HepG2 (cell line): ENCODE results near the gene B9D2. TPM values are rescaled to one million over a fixed set of nuclear protein-coding genes. Genes with fewer than 3 reads are reported as not detected.
A peak's percentile ranks its signal among the peaks of the same experiment; 100 is the strongest.

ENCODE experiments used
- CC2D1A ChIP-seq: sonication (generic); formaldehyde crosslinking; IDR thresholded peaks from 2 replicates; pipeline ENCODE4 v1.8.1; 2023; ENCODE audit warnings: mild to moderate bottlenecking, missing genetic modification reagents
- CSRNP2 ChIP-seq: sonication (generic); formaldehyde crosslinking; conservative IDR thresholded peaks from 2 replicates; pipeline ENCODE4 v1.8.0; 2022; ENCODE audit warnings: low read depth, missing genetic modification reagents
- GFI1 ChIP-seq: sonication (generic); formaldehyde crosslinking; IDR thresholded peaks from 2 replicates; pipeline ENCODE4 v1.5.0; 2020; ENCODE audit warnings: missing genetic modification reagents, mild to moderate bottlenecking, borderline replicate concordance
- HMGA1 ChIP-seq: sonication (generic); formaldehyde crosslinking; conservative IDR thresholded peaks from 2 replicates; pipeline ENCODE4 v1.4.0; 2020; ENCODE audit warnings: missing genetic modification reagents
- MAZ ChIP-seq, 2 experiments: sonication (generic) in 1 of 2; formaldehyde crosslinking in 1 of 2; IDR thresholded peaks; 2 replicates each; pipeline versions ENCODE4 v1.5.0 to v1.6.1; 2012 to 2020; ENCODE audit warnings: low read depth in 2 of 2, mild to moderate bottlenecking in 2 of 2, borderline replicate concordance in 1 of 2, improper control_type of control experiment in 1 of 2, low read length in 1 of 2, missing genetic modification reagents in 1 of 2, moderate library complexity in 1 of 2
- MLX ChIP-seq: IDR thresholded peaks from 2 replicates; pipeline ENCODE4 v1.6.1; 2016
- MTF2 ChIP-seq: sonication (generic); formaldehyde crosslinking; IDR thresholded peaks from 2 replicates; pipeline ENCODE4 v1.5.0; 2020; ENCODE audit warnings: missing genetic modification reagents, borderline replicate concordance
- NFYC ChIP-seq: IDR thresholded peaks from 2 replicates; pipeline ENCODE4 v1.6.1; 2016; ENCODE audit warnings: missing genetic modification reagents, missing compliant biosample characterization
- PAF1 ChIP-seq: IDR thresholded peaks from 2 replicates; pipeline ENCODE4 v1.6.1; 2016; ENCODE audit warnings: missing genetic modification reagents, missing compliant biosample characterization
- POLR2A ChIP-seq, 2 experiments: IDR thresholded peaks; 2 replicates each; pipeline ENCODE4 v1.6.1; 2011; ENCODE audit warnings: low read depth in 2 of 2, low read length in 2 of 2, mild to moderate bottlenecking in 1 of 2, moderate library complexity in 1 of 2; ENCODE audit not compliant: insufficient read depth in 1 of 2
- ZBTB20 ChIP-seq: sonication (generic); formaldehyde crosslinking; IDR thresholded peaks from 2 replicates; pipeline ENCODE4 v1.8.1; 2023; ENCODE audit warnings: missing genetic modification reagents, low read depth, mild to moderate bottlenecking, borderline replicate concordance
- ZBTB26 ChIP-seq: IDR thresholded peaks from 2 replicates; pipeline ENCODE4 v1.6.1; 2016; ENCODE audit warnings: missing compliant biosample characterization, missing genetic modification reagents, borderline replicate concordance
- ZNF24 ChIP-seq: fragments of 450-650 bp; IDR thresholded peaks from 2 replicates; pipeline ENCODE4 v1.6.1; 2017; ENCODE audit warnings: antibody characterized with exemption, mild to moderate bottlenecking
- ZNF317 ChIP-seq: sonication (generic); formaldehyde crosslinking; IDR thresholded peaks from 2 replicates; pipeline ENCODE4 v1.5.0; 2020; ENCODE audit warnings: mild to moderate bottlenecking, missing genetic modification reagents
- ZNF460 ChIP-seq: sonication (generic); formaldehyde crosslinking; IDR thresholded peaks from 2 replicates; pipeline ENCODE4 v1.5.1; 2020; ENCODE audit warnings: missing genetic modification reagents, mild to moderate bottlenecking, borderline replicate concordance
- ZNF513 ChIP-seq: sonication (generic); formaldehyde crosslinking; conservative IDR thresholded peaks from 2 replicates; pipeline ENCODE4 v1.5.0; 2020; ENCODE audit warnings: missing genetic modification reagents
- ZNF574 ChIP-seq: sonication (generic); formaldehyde crosslinking; IDR thresholded peaks from 2 replicates; pipeline ENCODE4 v1.4.0; 2020; ENCODE audit warnings: missing genetic modification reagents
- ZNF580 ChIP-seq: IDR thresholded peaks from 2 replicates; pipeline ENCODE4 v1.6.1; 2016; ENCODE audit warnings: low read depth, borderline replicate concordance
- ZNF672 ChIP-seq: sonication (generic); formaldehyde crosslinking; IDR thresholded peaks from 2 replicates; pipeline ENCODE4 v1.8.1; 2022; ENCODE audit warnings: missing genetic modification reagents
- ZSCAN9 ChIP-seq: IDR thresholded peaks from 2 replicates; pipeline ENCODE4 v1.6.1; 2016; ENCODE audit warnings: borderline replicate concordance
- polyA plus RNA-seq, 8 experiments: library from polyadenylated mRNA; depleted of rRNA in 3 of 8; stranded (reverse) in 7 of 8; unstranded in 1 of 8; fragments of >200 nt; fragmentation: Illumina TruSeq in 4 of 8; extraction: Trizol in 4 of 8; gene quantifications; 2 replicates each; pipeline versions ENCODE4 v1.2.1 to v1.2.3, GENCODE V29; 2011 to 2016; ENCODE audit warnings: low read depth in 4 of 8, missing spikeins in 1 of 8, mixed read lengths in 1 of 8; ENCODE audit not compliant: insufficient read depth in 1 of 8
- total RNA-seq, 5 experiments: library from RNA; depleted of rRNA; stranded (reverse); fragments of >200 nt; fragmentation: Illumina TruSeq; extraction: Trizol; gene quantifications; 2 replicates each; pipeline ENCODE4 v1.2.3, GENCODE V29; 2016; ENCODE audit warnings: low read depth in 1 of 5

B9D2 gene
- total and polyA plus RNA-seq, 2 of the 13 experiments (the other 11 are each of a cell fraction or from before 2014, with no cell fraction given), result 3.1 to 4.4 TPM

- TF ChIP-seq CSRNP2 (CRISPR knock-in tag) (no peak), HMGA1 (CRISPR knock-in tag) (no peak), POLR2A (IDR thresholded peaks at IDR 0.05; ENCODE audit: insufficient read depth in 1 of 2, low read depth in 2 of 2, low read length in 2 of 2) (peak; percentile 74 to 78), MTF2 (CRISPR knock-in tag) (peak; percentile 66; the same call in 1 of the 2 replicates), ZSCAN9 (CRISPR knock-in tag) (0 out of 2 replicates have a peak, but pooled peaks have one; percentile 20), ZNF317 (peak; percentile 71; the same call in 1 of the 2 replicates), ZNF460 (CRISPR knock-in tag) (no peak; the same call in 1 of the 2 replicates), ZNF574 (CRISPR knock-in tag) (peak; percentile 88), ZNF24 (no peak; the same call in 1 of the 2 replicates), ZBTB26 (peak; percentile 63; the same call in 1 of the 2 replicates), GFI1 (CRISPR knock-in tag) (peak; percentile 61; the same call in 1 of the 2 replicates), PAF1 (CRISPR knock-in tag) (no peak), ZNF672 (CRISPR knock-in tag) (no peak), ZNF513 (CRISPR knock-in tag) (0 out of 2 replicates have a peak, but pooled peaks have one; percentile 71), ZNF580 (peak; percentile 73; the same call in 1 of the 2 replicates), ZBTB20 (peak; percentile 37; the same call in 1 of the 2 replicates), NFYC (peak; percentile 40; the same call in 1 of the 2 replicates), MAZ (IDR thresholded peaks at IDR 0.05; ENCODE audit: borderline replicate concordance, low read depth, low read length) (0 out of 2 replicates have a peak, but pooled peaks have one; percentile 34), MAZ (CRISPR knock-in tag; IDR thresholded peaks at IDR 0.05; ENCODE audit: low read depth) (peak; percentile 93), MLX (CRISPR knock-in tag) (peak; percentile 41), CC2D1A (CRISPR knock-in tag) (no peak)
These were observed 53.7 kb downstream of the B9D2 start, which contains the start of gene CCDC97 (continued) for GRCh38 chr19:41310033-41310831.
